H1 (cell line): ENCODE data around the gene NDRG4.

Source experiments
- ATF3 ChIP-seq: IDR thresholded peaks from 2 replicates; pipeline ENCODE4 v1.6.1; 2011; ENCODE audit warnings: low read depth, mild to moderate bottlenecking, low read length; ENCODE audit not compliant: insufficient read depth
- CBX5 ChIP-seq: fragments of 300-800, 300-1000 bp; sonication (generic); IDR thresholded peaks from 2 replicates; pipeline ENCODE4 v1.7.1; 2016; ENCODE audit warnings: antibody characterized with exemption, low read length, low read depth
- CTCF ChIP-seq, 3 experiments: IDR thresholded peaks; 1 replicate in 2 of 3; 2 replicates in 1 of 3; pipeline versions ENCODE4 v1.5.1 to v1.6.1; 2011; ENCODE audit warnings: low read length in 3 of 3, mild to moderate bottlenecking in 3 of 3, inconsistent platforms in 2 of 3, low read depth in 1 of 3, moderate library complexity in 1 of 3; ENCODE audit not compliant: insufficient read depth in 1 of 3; ENCODE audit errors: control extremely low read depth in 1 of 3
- EGR1 ChIP-seq: IDR thresholded peaks from 2 replicates; pipeline ENCODE4 v1.6.1; 2011; ENCODE audit warnings: low read depth, low read length, borderline replicate concordance
- EP300 ChIP-seq, 2 experiments: IDR thresholded peaks; 1 replicate in 1 of 2; 2 replicates in 1 of 2; pipeline ENCODE4 v1.6.1; 2011 to 2012; ENCODE audit warnings: low read depth in 2 of 2, low read length in 2 of 2, mild to moderate bottlenecking in 2 of 2, borderline replicate concordance in 1 of 2, inconsistent platforms in 1 of 2, moderate library complexity in 1 of 2
- GABPA ChIP-seq: IDR thresholded peaks from 2 replicates; pipeline ENCODE4 v1.6.1; 2011; ENCODE audit warnings: mild to moderate bottlenecking, low read length, moderate library complexity, borderline replicate concordance; ENCODE audit not compliant: insufficient read depth
- GTF2F1 ChIP-seq: IDR thresholded peaks from 2 replicates; pipeline ENCODE4 v1.6.1; 2012; ENCODE audit warnings: low read depth, low read length, improper control_type of control experiment, borderline replicate concordance
- NRF1 ChIP-seq: IDR thresholded peaks from 2 replicates; pipeline ENCODE4 v1.6.1; 2011; ENCODE audit warnings: mild to moderate bottlenecking, low read depth, low read length, improper control_type of control experiment
- RAD21 ChIP-seq, 2 experiments: IDR thresholded peaks in 1 of 2; conservative IDR thresholded peaks in 1 of 2; 2 replicates each; pipeline ENCODE4 v1.6.1; 2011; ENCODE audit warnings: low read depth in 2 of 2, low read length in 2 of 2, improper control_type of control experiment in 1 of 2, inconsistent platforms in 1 of 2, mild to moderate bottlenecking in 1 of 2, moderate library complexity in 1 of 2
- SIN3A ChIP-seq, 2 experiments: IDR thresholded peaks in 1 of 2; conservative IDR thresholded peaks in 1 of 2; 2 replicates each; pipeline ENCODE4 v1.6.1; 2011 to 2012; ENCODE audit warnings: low read length in 2 of 2, improper control_type of control experiment in 1 of 2, low read depth in 1 of 2, mild to moderate bottlenecking in 1 of 2
- SIX5 ChIP-seq: IDR thresholded peaks from 2 replicates; pipeline ENCODE4 v1.6.1; 2011; ENCODE audit warnings: mild to moderate bottlenecking, low read depth, low read length
- SUZ12 ChIP-seq: fragments of 200-600 bp; sonication (generic); IDR thresholded peaks from 2 replicates; pipeline ENCODE4 v1.6.1; 2012; ENCODE audit warnings: mild to moderate bottlenecking, inconsistent platforms, low read length, moderate library complexity, mixed read lengths
- YY1 ChIP-seq: IDR thresholded peaks from 2 replicates; pipeline ENCODE4 v1.6.1; 2011; ENCODE audit warnings: low read depth, mild to moderate bottlenecking, low read length
- ZNF274 ChIP-seq: IDR thresholded peaks from 2 replicates; pipeline ENCODE4 v1.7.0; 2012; ENCODE audit warnings: low read length, borderline replicate concordance; ENCODE audit errors: extremely low read depth

GRCh38 chr16:58462499-58462996 lies 37.4 kb upstream of the NDRG4 start:
- no peak for TF ChIP-seq GTF2F1
- no peak for TF ChIP-seq EP300 (IDR thresholded peaks at IDR 0.05; ENCODE audit: borderline replicate concordance in 1 of 2, low read depth in 2 of 2, low read length in 2 of 2)
- no peak for TF ChIP-seq RAD21 (IDR thresholded peaks at IDR 0.05 in 1 of 2, conservative IDR thresholded peaks at IDR 0.05 in 1 of 2; ENCODE audit: low read depth in 2 of 2, low read length in 2 of 2)
- TF ChIP-seq CTCF (IDR thresholded peaks at IDR 0.05; ENCODE audit: control extremely low read depth in 1 of 3, insufficient read depth in 1 of 3, low read depth in 1 of 3, low read length in 3 of 3): no peak
- TF ChIP-seq SIN3A (conservative IDR thresholded peaks at IDR 0.05 in 1 of 2, IDR thresholded peaks at IDR 0.05 in 1 of 2; ENCODE audit: low read depth in 1 of 2, low read length in 2 of 2): no peak
- no peak for TF ChIP-seq ATF3
- TF ChIP-seq EGR1: no peak
- no peak for TF ChIP-seq CBX5
- no peak for TF ChIP-seq ZNF274
- TF ChIP-seq YY1: no peak
- no peak for TF ChIP-seq GABPA
- TF ChIP-seq SIX5: no peak
- TF ChIP-seq SUZ12: no peak
- no peak for TF ChIP-seq NRF1
